K562 (cell line): Measurements from ENCODE around the gene VDAC1. TPM values are rescaled to one million over a fixed set of nuclear protein-coding genes. Genes with fewer than 3 reads are reported as not detected.

Experiments
- ATAC-seq: fragments of 200-7000 bp; cut with Tn5 transposase; 3 replicates; pipeline ENCODE4 v1.9.1; 2020; ENCODE audit warnings: moderate library complexity
- BruUV-seq: library from RNA; stranded (reverse); fragments of 400-500 nt; replicated peaks from 2 replicates; lab custom pipeline; 2021; lab: Mats Ljungman, UMichigan
- CTCF ChIA-PET: fragments of 300-600 bp; formaldehyde crosslinking; extraction: SDS; loops from one replicate; lab custom pipeline; 2021; ENCODE audit warnings: low intra/inter-chr PET ratio; lab: Yijun Ruan, JAX
- POLR2A ChIA-PET: fragments of 300-600, 350-650 bp; sonication (Branson Sonifier 250); formaldehyde crosslinking; extraction: SDS; loops from one replicate; lab custom pipeline; 2021; ENCODE audit warnings: antibody characterized with exemption, inconsistent platforms; lab: Yijun Ruan, JAX
- DNase-seq, 4 experiments: peaks; one replicate each; pipeline versions ENCODE4 v3.0.0 to v3.0.0-alpha.2; 2011 to 2018; ENCODE audit warnings: low spot score in 3 of 4, mixed read lengths in 3 of 4; ENCODE audit errors: extremely low read depth in 1 of 4
- FAIRE-seq: peaks from 2 replicates; lab custom pipeline; 2011; peaks lifted over from hg19 to GRCh38; lab: Jason Lieb, UNC
- H2AFZ ChIP-seq: 2 replicates; pipeline ENCODE4 v1.6.0; 2011; ENCODE audit warnings: low read depth, low read length, control low read depth, inconsistent platforms
- H3K27ac ChIP-seq: fragments of 200-600 bp; 3 replicates; pipeline ENCODE4 v1.8.0; 2011; ENCODE audit warnings: low read depth, mild to moderate bottlenecking, control low read depth, inconsistent platforms, low read length, moderate library complexity, mixed read lengths; ENCODE audit errors: extremely low read depth
- H3K27me3 ChIP-seq, 2 experiments: fragments of 300-600 bp in 1 of 2; 2 replicates in 1 of 2; 3 replicates in 1 of 2; pipeline versions ENCODE4 v1.6.0 to v1.8.0; 2011; ENCODE audit warnings: inconsistent platforms in 2 of 2, low read length in 2 of 2, mild to moderate bottlenecking in 1 of 2, mixed read lengths in 1 of 2, moderate library complexity in 1 of 2; ENCODE audit not compliant: control insufficient read depth in 2 of 2, insufficient read depth in 2 of 2
- H3K36me3 ChIP-seq: fragments of 300-600 bp; 3 replicates; pipeline ENCODE4 v1.8.0; 2011; ENCODE audit warnings: mild to moderate bottlenecking, low read length, inconsistent platforms; ENCODE audit not compliant: control insufficient read depth, insufficient read depth
- H3K4me1 ChIP-seq, 2 experiments: fragments of 200-600 bp in 1 of 2; replicated peaks in 1 of 2; 2 replicates in 1 of 2; 3 replicates in 1 of 2; pipeline versions ENCODE4 v1.5.1 to v1.8.0; 2011; ENCODE audit warnings: inconsistent platforms in 2 of 2, low read length in 2 of 2, mild to moderate bottlenecking in 1 of 2, mixed read lengths in 1 of 2, moderate library complexity in 1 of 2; ENCODE audit not compliant: control insufficient read depth in 2 of 2, insufficient read depth in 2 of 2
- H3K4me2 ChIP-seq: 2 replicates; pipeline ENCODE4 v1.6.1; 2011; ENCODE audit warnings: low read length, control low read depth, inconsistent platforms, mixed read lengths; ENCODE audit not compliant: insufficient read depth
- H3K4me3 ChIP-seq: fragments of 200-600 bp; sonication (generic), shearing (Covaris generic); 2 replicates; pipeline ENCODE4 v1.5.1; 2016; ENCODE audit warnings: control low read depth, inconsistent platforms
- H3K79me2 ChIP-seq: fragments of 200-600 bp; 3 replicates; pipeline ENCODE4 v1.8.0; 2011; ENCODE audit warnings: low read length, inconsistent platforms; ENCODE audit not compliant: control insufficient read depth, insufficient read depth
- H3K9ac ChIP-seq, 2 experiments: 2 replicates each; pipeline versions ENCODE4 v1.6.0 to v1.6.1; 2011; ENCODE audit warnings: low read depth in 2 of 2, low read length in 2 of 2, control low read depth in 1 of 2, inconsistent platforms in 1 of 2, mild to moderate bottlenecking in 1 of 2, mixed read lengths in 1 of 2; ENCODE audit not compliant: insufficient read depth in 1 of 2
- H3K9me1 ChIP-seq: one replicate; pipeline ENCODE4 v1.6.0; 2011; ENCODE audit warnings: inconsistent platforms, mild to moderate bottlenecking, low read length, moderate library complexity; ENCODE audit not compliant: control insufficient read depth, insufficient read depth
- H3K9me3 ChIP-seq: replicated peaks from 2 replicates; pipeline ENCODE4 v1.5.1; 2011; ENCODE audit warnings: low read depth, low read length, inconsistent platforms; ENCODE audit not compliant: control insufficient read depth, insufficient read depth
- H4K20me1 ChIP-seq: replicated peaks from 2 replicates; pipeline ENCODE4 v1.6.1; 2011; ENCODE audit warnings: low read length, inconsistent platforms, mixed read lengths; ENCODE audit not compliant: control insufficient read depth, insufficient read depth
- ARID1B ChIP-seq: fragments of 450-650 bp; IDR thresholded peaks from 2 replicates; pipeline ENCODE4 v1.6.1; 2016; ENCODE audit warnings: antibody characterized with exemption, mild to moderate bottlenecking, inconsistent platforms
- IRF2 ChIP-seq: sonication (generic); formaldehyde crosslinking; IDR thresholded peaks from 2 replicates; pipeline ENCODE4 v1.8.1; 2022; ENCODE audit warnings: mild to moderate bottlenecking, missing genetic modification reagents
- MCM2 ChIP-seq: fragments of 450-650 bp; IDR thresholded peaks from 2 replicates; pipeline ENCODE4 v1.6.1; 2017; ENCODE audit warnings: low read depth, mild to moderate bottlenecking
- MCM3 ChIP-seq: fragments of 450-650 bp; IDR thresholded peaks from 2 replicates; pipeline ENCODE4 v1.6.1; 2016
- MYNN ChIP-seq, 2 experiments: sonication (generic); formaldehyde crosslinking in 1 of 2; IDR thresholded peaks; 2 replicates each; pipeline versions ENCODE4 v1.5.0 to v1.6.1; 2016 to 2020; ENCODE audit warnings: antibody characterized with exemption in 1 of 2, missing genetic modification reagents in 1 of 2
- PATZ1 ChIP-seq: fragments of 250-450 bp; sonication (Bioruptor Pico); IDR thresholded peaks from 2 replicates; pipeline ENCODE4 v1.5.0; 2020; ENCODE audit warnings: mild to moderate bottlenecking, borderline replicate concordance
- SMAD2 ChIP-seq: fragments of 150-350 bp; IDR thresholded peaks from 2 replicates; pipeline ENCODE4 v1.6.1; 2014; ENCODE audit warnings: low read depth, mild to moderate bottlenecking, low read length
- SNRNP70 ChIP-seq: fragments of 200-400 bp; formaldehyde crosslinking; optimal IDR thresholded peaks from 2 replicates; pipeline ENCODE3; 2017; ENCODE audit warnings: low read depth, low read length
- TCF7 ChIP-seq: sonication (generic); IDR thresholded peaks from 2 replicates; pipeline ENCODE4 v1.6.1; 2016; ENCODE audit warnings: antibody characterized with exemption, borderline replicate concordance
- TCF7L2 ChIP-seq: fragments of 150-350 bp; IDR thresholded peaks from 2 replicates; pipeline ENCODE4 v1.6.1; 2016; ENCODE audit warnings: low read depth, mild to moderate bottlenecking, low read length, moderate library complexity
- TEAD2 ChIP-seq: fragments of 450-650 bp; IDR thresholded peaks from 2 replicates; pipeline ENCODE4 v1.6.1; 2016; ENCODE audit warnings: missing genetic modification characterization, control low read depth, missing compliant biosample characterization
- ZNF134 ChIP-seq: fragments of 250-450 bp; sonication (Bioruptor Pico); conservative IDR thresholded peaks from 2 replicates; pipeline ENCODE4 v1.4.0; 2020
- ZNF212 ChIP-seq: fragments of 450-650 bp; formaldehyde crosslinking; IDR thresholded peaks from 2 replicates; pipeline ENCODE4 v1.4.0; 2020; ENCODE audit warnings: mild to moderate bottlenecking
- ZNF766 ChIP-seq: fragments of 200-800 bp; sonication (Bioruptor generic); conservative IDR thresholded peaks from 2 replicates; pipeline ENCODE4 v1.6.1; 2016; ENCODE audit warnings: missing genetic modification characterization, missing compliant biosample characterization
- WGBS: fragments of 100-300 bp; shearing (Covaris generic); methylation state at CpG from one replicate; pipeline ENCODE4 v1.1.6; 2016; ENCODE audit warnings: low coverage, mixed read lengths; ENCODE audit not compliant: insufficient coverage; ENCODE audit errors: missing lambda C conversion rate; 5-methylcytosine and 5-hydroxymethylcytosine counted together
- in situ Hi-C: fragments of 300-500 bp; cut with MboI; formaldehyde crosslinking; loops from 4 replicates; pipeline ENCODE4 v1.15.0; 2018; ENCODE audit warnings: inconsistent platforms, mixed read lengths
- intact Hi-C: fragments of 100-400 bp; cut with micrococcal nuclease; formaldehyde crosslinking; loops from 2 replicates; pipeline ENCODE4 v1.14.2; 2022
- polyA plus RNA-seq, 8 experiments: library from polyadenylated mRNA; depleted of rRNA in 4 of 8; stranded (reverse) in 5 of 8; unstranded in 3 of 8; fragments of >200 nt; fragmentation: Nextera tagmentation in 2 of 8; fragmentation: Illumina TruSeq in 1 of 8; extraction: Ambion mirVana in 2 of 8; extraction: Trizol in 1 of 8; gene quantifications; 2 replicates each; pipeline versions ENCODE4 v1.2.1 to v1.2.3, GENCODE V29; 2011 to 2014; ENCODE audit warnings: inconsistent platforms in 1 of 8, missing spikeins in 1 of 8
- total RNA-seq, 7 experiments: library from RNA; depleted of rRNA in 6 of 7; stranded (reverse); fragments of >200 nt in 6 of 7; fragmentation: Illumina TruSeq in 2 of 7; extraction: Trizol in 2 of 7; gene quantifications; 2 replicates each; pipeline versions ENCODE4 v1.2.1 to v1.2.3, GENCODE V29; 2011 to 2021; ENCODE audit warnings: low replicate concordance in 1 of 7
- TF ChIP-seq, protein P1 (sequence below): fragments of 450-650 bp; IDR thresholded peaks from 2 replicates; pipeline ENCODE4 v1.6.1; 2016

The VDAC1 gene
- total and polyA plus RNA-seq, 9 of the 15 experiments (the other 6 are each of a cell fraction or from before 2014, with no cell fraction given): 168 to 366 (median 293) TPM

DNA sequence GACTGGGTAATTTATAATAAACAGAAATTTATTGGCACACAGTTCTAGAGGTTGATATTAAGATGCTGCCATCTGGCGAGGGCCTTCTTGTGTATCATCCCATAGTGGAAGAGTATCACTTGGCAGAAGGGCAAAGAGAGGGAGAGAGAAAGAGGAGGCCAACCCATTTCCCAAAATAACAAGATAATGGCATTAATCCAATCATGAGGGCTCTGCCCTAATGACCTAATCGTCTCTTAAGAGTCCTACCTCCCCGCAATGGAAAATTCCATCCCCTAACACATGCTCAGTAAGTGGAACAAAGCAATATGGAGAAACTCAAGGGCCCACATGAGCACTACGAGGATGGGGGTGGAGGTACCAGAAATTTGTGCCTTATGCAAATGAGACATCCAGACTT lies 17.6 kb upstream of the VDAC1 start:
- H3K9me3 ChIP-seq: 0 out of 2 replicates have a peak, but pooled peaks cover 2% of the 10 kb centered on the region
- H3K27me3 ChIP-seq: peaks cover 12 to 35% of the 10 kb centered on the region in 2 experiments
- H3K27ac ChIP-seq: no peak overlapping the region
- BruUV-seq: no TSS peak
- no peak overlapping the region for H3K4me2 ChIP-seq
- no peaks in the 10 kb centered on the region for H3K36me3 ChIP-seq
- no peak for FAIRE-seq
- DNase-seq: no peak
- H4K20me1 ChIP-seq: peaks cover 5% of the 10 kb centered on the region; the same call in 1 of the 2 replicates
- peaks cover 0 to 4% of the 10 kb centered on the region in 2 experiments; a peak in 3 of 5 replicates for H3K4me1 ChIP-seq
- no peak overlapping the region for H3K9ac ChIP-seq
- H3K9me1 ChIP-seq: no peaks in the 10 kb centered on the region
- H3K4me3 ChIP-seq: no peak overlapping the region
- intact Hi-C loops (no loop called here), in situ Hi-C loops (no loop called here)
- ChIA-PET CTCF (no interaction called here), POLR2A (interaction anchor here (0.6 kb wide), 4 partner anchors 17 to 616 kb away, joined by 3 read pairs; no protein-coding TSS in a partner anchor)
- H3K79me2 ChIP-seq: no peaks in the 10 kb centered on the region
- WGBS: 0% methylated on average over 4 of the region's 4 CpGs
- ATAC-seq: no peak
- TF ChIP-seq MCM2 (no peak), ARID1B (no peak), TCF7L2 (no peak), MCM3 (no peak), SMAD2 (no peak), MYNN (IDR thresholded peaks at IDR 0.05) (no peak), MYNN (CRISPR knock-in tag; IDR thresholded peaks at IDR 0.05) (no peak)
- no peak overlapping the region for H2AFZ ChIP-seq

GRCh38 chr5:134020188-134020587 lies 15.4 kb upstream of the VDAC1 start:
- H3K4me2 ChIP-seq: no peak overlapping the region
- H3K27ac ChIP-seq: no peak overlapping the region
- 0 out of 2 replicates have a peak, but pooled peaks cover 2% of the 10 kb centered on the region for H3K9me3 ChIP-seq
- intact Hi-C loops (no loop called here), in situ Hi-C loops (no loop called here)
- H3K27me3 ChIP-seq: peaks cover 20 to 45% of the 10 kb centered on the region in 2 experiments; a peak in 4 of 5 replicates
- POLR2A ChIA-PET: interaction anchor here (0.6 to 1.8 kb wide), 5 partner anchors 8 to 494 kb away, joined by 3 to 5 read pairs (median 3); partner anchors contain the start of gene VDAC1
- no peaks in the 10 kb centered on the region for H3K9me1 ChIP-seq
- no peak overlapping the region for H3K4me3 ChIP-seq
- H3K36me3 ChIP-seq: no peaks in the 10 kb centered on the region
- 7% methylated on average over 4 of the region's 4 CpGs for WGBS
- H3K4me1 ChIP-seq: peaks cover 0 to 4% of the 10 kb centered on the region in 2 experiments; a peak in 3 of 5 replicates
- peaks cover 10% of the 10 kb centered on the region for H4K20me1 ChIP-seq
- no peaks in the 10 kb centered on the region for H3K79me2 ChIP-seq
- DNase-seq (no peak), FAIRE-seq (no peak), ATAC-seq (no peak; the same call in 2 of the 3 replicates)
- H2AFZ ChIP-seq: no peak overlapping the region
- no TSS peak for BruUV-seq
- H3K9ac ChIP-seq: no peak overlapping the region
- CTCF ChIA-PET: no interaction called here
- TF ChIP-seq TCF7: no peak
- no peak for TF ChIP-seq TEAD2 (tag)
- TF ChIP-seq IRF2 (CRISPR knock-in tag): no peak
- TF ChIP-seq, protein P1, sequence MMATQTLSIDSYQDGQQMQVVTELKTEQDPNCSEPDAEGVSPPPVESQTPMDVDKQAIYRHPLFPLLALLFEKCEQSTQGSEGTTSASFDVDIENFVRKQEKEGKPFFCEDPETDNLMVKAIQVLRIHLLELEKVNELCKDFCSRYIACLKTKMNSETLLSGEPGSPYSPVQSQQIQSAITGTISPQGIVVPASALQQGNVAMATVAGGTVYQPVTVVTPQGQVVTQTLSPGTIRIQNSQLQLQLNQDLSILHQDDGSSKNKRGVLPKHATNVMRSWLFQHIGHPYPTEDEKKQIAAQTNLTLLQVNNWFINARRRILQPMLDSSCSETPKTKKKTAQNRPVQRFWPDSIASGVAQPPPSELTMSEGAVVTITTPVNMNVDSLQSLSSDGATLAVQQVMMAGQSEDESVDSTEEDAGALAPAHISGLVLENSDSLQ: no peak
- no peak for TF ChIP-seq ZNF766 (CRISPR knock-in tag)
- TF ChIP-seq PATZ1 (CRISPR knock-in tag): no peak
- no peak for TF ChIP-seq ZNF134 (CRISPR knock-in tag)
- TF ChIP-seq ZNF212 (CRISPR knock-in tag): no peak
- TF ChIP-seq SNRNP70: no peak
